HG02759 (cell line): ENCODE measurements around the gene NFATC3.

Source experiments
- ATAC-seq: cut with Tn5 transposase; IDR thresholded peaks from one replicate; pipeline ENCODE4 v1.9.1; 2021; ENCODE audit warnings: mild to moderate bottlenecking, moderate library complexity; ENCODE audit not compliant: unreplicated experiment

Gene NFATC3

DNA sequence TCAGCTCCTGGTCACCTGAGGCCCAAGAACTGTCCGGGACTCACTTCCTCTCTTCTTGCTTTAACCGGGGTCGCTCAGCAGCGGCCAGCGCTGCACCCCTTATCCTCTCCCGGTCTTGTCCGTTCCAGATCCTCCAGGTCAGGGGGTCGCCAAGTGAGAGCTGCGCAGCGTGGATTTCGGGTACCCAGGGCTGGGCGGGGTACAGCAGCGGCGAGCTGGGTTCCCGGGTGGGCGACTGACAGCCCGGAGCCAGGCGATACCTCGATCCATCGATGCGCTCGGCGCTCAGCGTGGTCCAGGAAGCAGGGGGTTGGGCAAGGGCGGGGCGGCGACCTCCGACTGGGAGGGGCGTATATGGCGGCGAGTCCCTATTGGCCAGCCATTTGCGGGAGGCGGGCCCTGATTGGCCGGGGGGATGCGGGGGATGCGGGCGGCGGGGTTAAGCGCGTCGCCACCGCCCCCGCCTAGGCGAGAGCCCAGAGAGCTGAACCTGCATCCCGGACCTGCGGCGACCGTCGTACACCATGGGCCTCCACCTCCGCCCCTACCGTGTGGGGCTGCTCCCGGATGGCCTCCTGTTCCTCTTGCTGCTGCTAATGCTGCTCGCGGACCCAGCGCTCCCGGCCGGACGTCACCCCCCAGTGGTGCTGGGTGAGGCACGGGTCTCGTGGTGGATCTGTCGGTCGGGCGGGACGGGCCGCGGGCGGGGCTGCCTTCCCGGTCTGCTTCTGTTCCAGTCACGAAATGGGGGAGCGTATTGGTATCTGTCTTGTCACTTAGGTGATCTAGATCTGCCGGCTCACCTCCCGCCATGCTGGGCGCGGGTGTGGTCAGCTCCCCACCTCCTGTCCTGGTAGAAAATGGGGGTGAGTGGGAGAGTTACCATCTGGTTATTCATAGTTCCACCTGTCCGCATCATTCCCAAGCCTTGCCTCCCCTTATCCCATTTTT lies 160.0 kb downstream of the NFATC3 start, which contains the start of gene PLA2G15:
PLA2G15 (plus strand) TSS at position 471 of the 951 bp plus-strand sequence; CDS start at position 525, 54 bp downstream.
- peak; percentile 90 for ATAC-seq

DNA sequence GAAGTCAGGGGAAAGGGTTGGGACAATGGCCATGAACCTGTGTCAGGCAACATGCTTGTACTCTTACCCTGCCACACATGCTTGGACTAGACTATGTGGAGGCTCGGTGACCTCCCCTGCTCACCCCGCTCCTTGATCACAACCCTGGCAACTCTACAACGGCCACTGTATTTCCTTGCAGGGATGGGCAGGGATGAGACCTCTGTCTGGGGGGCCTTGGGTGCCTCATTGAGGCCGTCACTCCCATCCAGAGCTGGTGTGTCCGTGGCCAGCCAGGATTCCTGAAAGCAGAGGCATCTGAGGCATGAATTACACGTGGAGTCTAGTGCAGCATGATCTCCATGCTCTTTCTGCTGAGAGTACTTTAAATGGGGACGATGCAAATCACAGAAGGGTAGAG lies 161.0 kb downstream of the NFATC3 start:
- ATAC-seq: no peak

GRCh38 chr16:68246666-68247065 lies 161.5 kb downstream of the NFATC3 start:
- no peak for ATAC-seq

- no peak for ATAC-seq
Measured at GRCh38 chr16:68247400-68247799, 162.2 kb downstream of the NFATC3 start.

DNA sequence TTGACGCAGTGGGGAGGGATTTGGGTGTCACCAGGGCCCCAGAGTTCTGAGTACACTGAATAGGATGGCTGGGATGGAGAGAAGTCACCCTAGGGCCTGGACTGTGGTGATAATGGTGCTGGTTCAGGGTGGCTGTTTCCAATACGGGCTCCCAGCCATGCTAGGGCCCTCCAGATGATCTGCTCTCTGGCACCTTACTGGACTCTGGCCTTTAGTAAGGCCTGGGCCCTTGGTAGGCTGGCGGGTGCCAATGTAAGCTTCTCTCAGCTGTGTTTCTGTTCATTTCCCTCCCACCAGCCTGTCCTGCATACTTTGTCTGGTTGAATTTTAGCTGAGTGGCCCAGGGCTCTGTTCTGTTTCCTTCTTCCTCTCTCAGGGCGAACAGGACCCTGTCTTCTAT lies 162.8 kb downstream of the NFATC3 start:
- no peak for ATAC-seq

DNA sequence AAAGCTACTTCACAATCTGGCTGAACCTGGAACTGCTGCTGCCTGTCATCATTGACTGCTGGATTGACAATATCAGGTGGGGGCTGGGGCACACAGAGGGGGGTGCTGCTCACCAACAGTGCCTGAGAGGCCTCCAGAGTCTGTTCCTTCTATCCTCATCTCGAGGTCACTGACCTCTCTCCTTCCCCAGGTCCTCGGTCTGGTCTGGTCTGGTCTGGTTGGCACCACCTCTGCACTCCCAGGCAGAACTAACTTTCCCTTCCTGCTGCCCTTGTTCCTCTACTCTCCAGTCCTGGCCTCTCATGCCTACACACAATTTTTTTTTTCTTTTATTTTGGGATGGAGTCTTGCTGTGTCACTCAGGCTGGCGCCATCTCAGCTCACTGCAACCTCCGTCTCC lies 164.2 kb downstream of the NFATC3 start:
- ATAC-seq: no peak

- ATAC-seq: no peak
Measured at GRCh38 chr16:68250951-68251350, 165.8 kb downstream of the NFATC3 start.

DNA sequence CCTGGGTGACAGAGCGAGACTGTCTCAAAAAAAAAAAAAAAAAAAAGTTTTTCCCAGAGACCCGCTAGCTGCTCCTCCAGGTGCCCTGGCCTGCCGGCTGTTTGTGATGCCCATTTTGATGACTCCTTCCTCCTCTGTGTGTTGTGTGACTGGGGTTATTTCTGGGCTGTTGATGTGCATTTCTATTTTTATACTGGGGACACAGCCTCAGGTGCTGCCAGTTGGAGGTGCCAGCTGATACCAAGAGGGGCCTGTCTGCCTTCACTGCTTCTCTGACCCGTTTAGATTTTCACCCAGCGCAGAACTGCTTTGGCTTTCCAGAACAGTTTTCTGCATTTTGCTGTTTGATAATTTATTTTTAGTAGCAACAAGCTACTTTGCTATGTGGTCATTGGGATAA lies 166.7 kb downstream of the NFATC3 start:
- no peak for ATAC-seq

DNA sequence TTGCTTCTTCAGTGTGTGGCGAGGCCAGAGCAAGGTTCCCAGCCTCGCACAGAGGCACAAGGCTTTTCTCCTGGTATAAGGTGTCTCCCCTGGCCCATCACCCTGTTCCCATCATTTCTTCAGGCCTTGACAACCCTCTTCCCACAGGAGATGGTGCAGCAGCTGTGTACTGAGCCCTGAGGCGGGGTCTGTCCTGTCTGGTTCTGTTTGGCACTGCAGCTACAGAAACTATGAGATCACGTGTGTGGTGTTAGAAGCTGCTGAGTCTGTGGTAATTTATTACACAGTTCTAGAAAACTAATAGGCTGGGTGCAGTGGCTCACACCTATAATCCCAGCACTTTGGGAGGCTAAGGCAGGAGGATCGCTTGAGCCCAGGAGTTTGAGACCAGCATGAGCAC lies 167.2 kb downstream of the NFATC3 start:
- ATAC-seq: no peak

DNA sequence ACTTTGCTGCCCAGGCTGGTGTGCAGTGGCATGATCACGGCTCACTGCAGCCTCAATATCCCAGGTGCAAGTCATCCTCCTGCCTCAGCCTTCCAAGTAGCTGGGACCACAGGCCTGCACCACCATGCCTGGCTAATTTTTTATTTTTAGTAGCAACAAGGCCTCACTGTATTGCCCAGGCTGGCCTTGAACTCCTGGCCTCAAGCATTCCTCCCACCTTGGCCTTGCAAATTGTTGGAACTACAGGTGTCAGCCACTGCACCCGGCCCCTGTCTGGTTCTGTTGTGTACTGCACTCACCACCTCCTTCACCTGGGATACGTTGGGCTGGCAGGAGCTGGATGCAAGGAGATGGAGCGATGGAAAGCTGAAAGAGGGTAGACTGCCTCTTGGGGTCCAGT lies 168.6 kb downstream of the NFATC3 start:
- ATAC-seq: no peak

- no peak for ATAC-seq
Measured at GRCh38 chr16:68255712-68256111, 170.5 kb downstream of the NFATC3 start.

GRCh38 chr16:68257251-68257905 lies 172.2 kb downstream of the NFATC3 start:
- peak; percentile 62 for ATAC-seq

DNA sequence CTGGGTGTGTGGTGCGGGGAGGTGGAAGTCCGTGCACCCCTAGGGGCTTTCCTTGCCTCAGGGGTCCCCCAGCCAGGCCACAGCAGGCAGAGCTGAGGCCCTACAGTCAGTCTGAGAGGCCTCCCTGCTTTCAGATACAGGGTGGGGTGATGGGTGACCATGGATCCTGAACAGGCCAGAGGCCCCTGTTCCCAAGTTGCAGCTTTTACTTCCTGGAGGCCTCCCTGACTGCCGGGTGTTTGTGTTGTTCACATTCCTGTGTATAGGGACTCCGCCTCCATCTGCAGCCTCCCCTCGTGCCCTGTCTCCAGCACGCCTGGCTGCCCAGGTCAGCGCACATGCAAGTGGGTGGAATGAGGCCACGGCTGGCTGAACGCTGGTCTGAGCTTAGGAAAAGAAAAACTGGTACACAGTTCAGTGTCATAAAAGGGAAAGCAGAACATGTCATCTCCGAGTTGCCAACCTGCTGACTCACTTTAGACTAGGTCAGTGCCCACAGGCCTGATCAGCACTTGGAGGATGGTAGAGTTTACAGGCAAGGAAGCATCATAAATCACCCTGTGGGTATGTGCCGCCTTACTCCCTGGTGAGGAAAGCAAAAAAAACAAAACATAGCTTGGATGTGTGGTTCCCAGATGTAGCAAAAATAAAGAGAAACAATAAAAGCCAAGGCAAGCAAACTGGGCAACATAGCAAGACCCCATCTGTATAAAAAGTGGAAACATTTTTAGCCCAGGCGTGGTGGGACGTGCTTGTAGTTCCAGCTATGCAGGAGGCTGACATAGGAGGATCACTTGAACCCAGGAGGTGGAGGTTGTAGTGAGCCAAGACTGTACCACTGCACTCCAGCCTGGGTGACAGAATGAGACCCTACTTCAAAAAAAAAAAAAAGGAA lies 173.0 kb downstream of the NFATC3 start:
- ATAC-seq: peak; percentile 29

- no peak for ATAC-seq
Measured at GRCh38 chr16:68259007-68259825, 174.0 kb downstream of the NFATC3 start.

- no peak for ATAC-seq
Measured at GRCh38 chr16:68263559-68264127, 178.5 kb downstream of the NFATC3 start.

GRCh38 chr16:68264128-68265077 lies 179.2 kb downstream of the NFATC3 start, which contains the start of gene SLC7A6:
Gene SLC7A6 (plus strand): TSS chr16:68264526. CDS start chr16:68274727, 10,201 bp downstream.
- peak; percentile 73 for ATAC-seq

DNA sequence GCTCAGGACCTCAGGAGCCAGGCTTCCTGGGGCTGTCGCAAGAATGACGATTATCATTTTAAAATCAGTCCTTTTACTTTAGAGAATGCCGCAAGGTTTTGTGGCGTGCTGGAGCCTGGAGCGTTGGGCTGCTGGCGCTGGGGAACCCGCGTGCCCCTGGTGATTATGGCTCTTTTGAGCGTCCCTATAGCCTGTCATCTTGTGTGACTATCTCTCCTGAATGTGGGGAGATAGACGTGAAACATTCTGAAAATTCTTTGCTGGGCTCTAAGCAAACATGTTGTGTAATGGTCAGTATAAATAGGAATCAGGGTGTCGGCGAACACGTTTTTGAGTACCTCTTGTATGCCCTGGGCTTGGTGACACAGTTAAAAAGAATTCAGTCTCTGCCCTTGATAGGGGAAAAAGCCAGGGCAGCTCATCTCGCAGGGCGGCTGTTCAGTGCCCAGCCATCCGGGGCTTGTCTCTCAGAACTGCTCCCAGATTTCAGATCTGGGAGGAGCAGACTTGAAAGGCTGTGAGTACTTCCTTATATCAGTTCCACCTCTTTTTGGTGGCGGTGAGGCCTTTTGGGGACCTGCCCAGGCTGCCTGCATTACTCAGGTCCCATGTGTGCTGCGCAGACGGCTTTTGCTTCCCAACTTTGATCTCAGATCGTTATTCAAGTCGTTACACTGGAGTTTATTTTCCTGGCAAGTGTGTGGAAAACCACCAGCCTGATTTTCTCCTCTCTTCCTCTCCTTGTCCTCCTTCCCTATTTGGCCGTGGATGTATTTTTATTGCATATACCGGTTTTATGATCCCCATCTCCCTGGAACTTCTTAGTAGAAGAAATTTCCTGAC lies 180.1 kb downstream of the NFATC3 start:
- no peak for ATAC-seq
